HCT116 (cell line): Measurements from ENCODE around the gene SMG6. TPM values are rescaled to one million over a fixed set of nuclear protein-coding genes. Genes with fewer than 3 reads are reported as not detected.

Source experiments
- ATAC-seq: fragments of 200-7000 bp; cut with Tn5 transposase; 2 replicates; pipeline ENCODE4 v1.9.1; 2020; ENCODE audit warnings: mild to moderate bottlenecking, moderate library complexity
- BruUV-seq: library from RNA; stranded (reverse); fragments of 400-500 nt; replicated peaks from 2 replicates; lab custom pipeline; 2021; lab: Mats Ljungman, UMichigan
- CTCF ChIA-PET: fragments of 300-600 bp; sonication (Branson Sonifier 250); formaldehyde crosslinking; loops from one replicate; lab custom pipeline; 2021; ENCODE audit warnings: antibody characterized with exemption; lab: Charles Lee
- POLR2A ChIA-PET: fragments of 300-600, 350-600 bp; sonication (Branson Sonifier 250); formaldehyde crosslinking; loops from one replicate; lab custom pipeline; 2021; ENCODE audit warnings: antibody characterized with exemption; lab: Charles Lee
- RAD21 ChIA-PET, 2 experiments: fragments of 300-600 bp; sonication (Branson Sonifier 250); formaldehyde crosslinking; loops; one replicate each; lab custom pipeline; 2023; ENCODE audit warnings: low total read pairs in 2 of 2; ENCODE audit not compliant: uncharacterized antibody in 2 of 2, unreplicated experiment in 2 of 2, low non-redundant PET in 1 of 2; lab: Charles Lee
- DNase-seq: peaks from one replicate; pipeline ENCODE4 v3.0.0-alpha.2; 2010; ENCODE audit warnings: low read depth, low spot score
- H2AFZ ChIP-seq: fragments of 200-600 bp; shearing (Covaris generic), sonication (generic); 2 replicates; pipeline ENCODE4 v1.6.1; 2017; ENCODE audit warnings: low read depth, mixed run types, mixed read lengths, antibody characterized with exemption, low read length; ENCODE audit not compliant: poor library complexity, severe bottlenecking
- H3K27ac ChIP-seq: 2 replicates; pipeline ENCODE4 v1.5.1; 2012; ENCODE audit warnings: low read depth, low read length
- H3K27me3 ChIP-seq: fragments of 200-600 bp; sonication (generic); 2 replicates; pipeline ENCODE4 v1.6.1; 2016; ENCODE audit warnings: mixed run types, low read length, mixed read lengths; ENCODE audit not compliant: insufficient read depth
- H3K36me3 ChIP-seq, 2 experiments: fragments of 200-500 bp in 1 of 2; fragments of 200-600 bp in 1 of 2; sonication (Bioruptor generic) in 1 of 2; sonication (generic) in 1 of 2; 2 replicates each; pipeline versions ENCODE4 v1.5.1 to v1.6.1; 2014 to 2016; ENCODE audit warnings: low read length in 2 of 2, inconsistent platforms in 1 of 2, mixed read lengths in 1 of 2, mixed run types in 1 of 2; ENCODE audit not compliant: insufficient read depth in 2 of 2, control insufficient read depth in 1 of 2
- H3K4me1 ChIP-seq, 2 experiments: fragments of 200-600 bp in 1 of 2; sonication (generic) in 1 of 2; 2 replicates each; pipeline versions ENCODE4 v1.5.1 to v1.6.1; 2012 to 2017; ENCODE audit warnings: low read length in 2 of 2, inconsistent platforms in 1 of 2, mild to moderate bottlenecking in 1 of 2, mixed read lengths in 1 of 2, mixed run types in 1 of 2, moderate library complexity in 1 of 2; ENCODE audit not compliant: insufficient read depth in 2 of 2, control insufficient read depth in 1 of 2
- H3K4me2 ChIP-seq: fragments of 200-600 bp; sonication (generic); 2 replicates; pipeline ENCODE4 v1.6.1; 2017; ENCODE audit warnings: mixed run types, low read length, mixed read lengths
- H3K4me3 ChIP-seq, 2 experiments: fragments of 200-600 bp in 1 of 2; sonication (generic) in 1 of 2; replicated peaks in 1 of 2; 2 replicates each; pipeline ENCODE4 v1.5.1; 2011 to 2016; ENCODE audit warnings: low read length in 2 of 2, control low read depth in 1 of 2, low read depth in 1 of 2, mild to moderate bottlenecking in 1 of 2, mixed read lengths in 1 of 2, mixed run types in 1 of 2
- H3K79me2 ChIP-seq: fragments of 200-600 bp; sonication (generic); 2 replicates; pipeline ENCODE4 v1.6.1; 2017; ENCODE audit warnings: mild to moderate bottlenecking, mixed run types, low read length, moderate library complexity, mixed read lengths; ENCODE audit not compliant: insufficient read depth
- H3K9ac ChIP-seq: fragments of 200-600 bp; sonication (generic); 2 replicates; pipeline ENCODE4 v1.6.1; 2016; ENCODE audit warnings: low read length, mixed read lengths
- H3K9me2 ChIP-seq: fragments of 200-600 bp; sonication (generic), shearing (Covaris generic); 2 replicates; pipeline ENCODE4 v1.6.1; 2017; ENCODE audit warnings: mixed run types, mild to moderate bottlenecking, moderate library complexity; ENCODE audit not compliant: insufficient read depth
- H3K9me3 ChIP-seq, 2 experiments: fragments of 200-500 bp in 1 of 2; fragments of 200-600 bp in 1 of 2; sonication (Bioruptor generic) in 1 of 2; sonication (generic) in 1 of 2; 2 replicates each; pipeline ENCODE4 v1.6.1; 2014 to 2017; ENCODE audit warnings: low read length in 2 of 2, mixed read lengths in 2 of 2, inconsistent platforms in 1 of 2, low read depth in 1 of 2, mild to moderate bottlenecking in 1 of 2, mixed run types in 1 of 2, moderate library complexity in 1 of 2; ENCODE audit not compliant: control insufficient read depth in 1 of 2, insufficient read depth in 1 of 2
- H4K20me1 ChIP-seq: fragments of 200-600 bp; sonication (generic), shearing (Covaris generic); 2 replicates; pipeline ENCODE4 v1.6.1; 2017; ENCODE audit warnings: mixed run types, mild to moderate bottlenecking, moderate library complexity; ENCODE audit not compliant: insufficient read depth
- CBX3 ChIP-seq: IDR thresholded peaks from 2 replicates; pipeline ENCODE4 v1.6.1; 2012; ENCODE audit warnings: low read depth
- CEBPB ChIP-seq: IDR thresholded peaks from 2 replicates; pipeline ENCODE4 v1.6.1; 2012; ENCODE audit warnings: low read depth
- EGR1 ChIP-seq: IDR thresholded peaks from 2 replicates; pipeline ENCODE4 v1.6.1; 2012; ENCODE audit warnings: low read depth
- ELF1 ChIP-seq: IDR thresholded peaks from 2 replicates; pipeline ENCODE4 v1.6.1; 2012; ENCODE audit warnings: low read depth, borderline replicate concordance
- EZH2 ChIP-seq: fragments of 200-600 bp; sonication (generic); IDR thresholded peaks from 2 replicates; pipeline ENCODE4 v1.6.1; 2017; ENCODE audit warnings: antibody characterized with exemption, mixed run types
- EZH2phosphoT487 ChIP-seq: fragments of 200-600 bp; IDR thresholded peaks from 2 replicates; pipeline ENCODE4 v1.6.1; 2018; ENCODE audit warnings: antibody characterized with exemption, borderline replicate concordance
- POLR2A ChIP-seq: IDR thresholded peaks from 2 replicates; pipeline ENCODE4 v1.7.0; 2011; ENCODE audit warnings: borderline replicate concordance; ENCODE audit not compliant: insufficient read depth, insufficient read length; ENCODE audit errors: extremely low read depth
- POLR2AphosphoS5 ChIP-seq: IDR thresholded peaks from 2 replicates; pipeline ENCODE4 v1.6.1; 2011; ENCODE audit warnings: mild to moderate bottlenecking, low read depth, low read length, moderate library complexity
- RAD21 ChIP-seq: IDR thresholded peaks from 2 replicates; pipeline ENCODE4 v1.6.1; 2012; ENCODE audit warnings: low read depth, mild to moderate bottlenecking
- SIN3A ChIP-seq: IDR thresholded peaks from 2 replicates; pipeline ENCODE4 v1.6.1; 2012; ENCODE audit warnings: low read depth
- SRF ChIP-seq: IDR thresholded peaks from 2 replicates; pipeline ENCODE4 v1.6.1; 2012; ENCODE audit warnings: low read depth
- TCF7L2 ChIP-seq: IDR thresholded peaks from 2 replicates; pipeline ENCODE4 v1.7.0; 2011; ENCODE audit warnings: borderline replicate concordance, inconsistent platforms; ENCODE audit not compliant: insufficient read depth, insufficient read length; ENCODE audit errors: extremely low read depth
- YY1 ChIP-seq: IDR thresholded peaks from 2 replicates; pipeline ENCODE4 v1.6.1; 2011; ENCODE audit warnings: low read length, low read depth, moderate library complexity, mild to moderate bottlenecking; ENCODE audit not compliant: insufficient replicate concordance; ENCODE audit errors: extremely low read depth
- intact Hi-C: fragments of 100-400 bp; cut with micrococcal nuclease; formaldehyde crosslinking; loops from 2 replicates; pipeline ENCODE4 v1.10.0; 2022
- total RNA-seq: library from RNA; stranded (reverse); gene quantifications from one replicate; pipeline ENCODE4 v1.2.1, GENCODE V29; 2021; ENCODE audit not compliant: unreplicated experiment
- TF ChIP-seq, protein P1 (sequence below), 3 experiments: fragments of 200-600 bp in 1 of 3; sonication (generic) in 1 of 3; IDR thresholded peaks in 2 of 3; conservative IDR thresholded peaks in 1 of 3; 2 replicates each; pipeline ENCODE4 v1.5.1; 2012 to 2017; ENCODE audit warnings: low read depth in 2 of 3, low read length in 2 of 3, antibody characterized with exemption in 1 of 3, borderline replicate concordance in 1 of 3, control low read depth in 1 of 3, mild to moderate bottlenecking in 1 of 3, mixed read lengths in 1 of 3, mixed run types in 1 of 3, moderate library complexity in 1 of 3; ENCODE audit not compliant: insufficient read depth in 1 of 3
- TF ChIP-seq, protein P2 (sequence below): IDR thresholded peaks from 2 replicates; pipeline ENCODE4 v1.6.1; 2012
- TF ChIP-seq, protein P3 (sequence below): IDR thresholded peaks from 2 replicates; pipeline ENCODE4 v1.6.1; 2011; ENCODE audit warnings: mild to moderate bottlenecking, low read length, moderate library complexity; ENCODE audit not compliant: insufficient replicate concordance; ENCODE audit errors: extremely low read depth
- TF ChIP-seq, protein P4 (sequence below): IDR thresholded peaks from 2 replicates; pipeline ENCODE4 v1.6.1; 2012
- TF ChIP-seq, protein P5 (sequence below): IDR thresholded peaks from 2 replicates; pipeline ENCODE4 v1.6.1; 2012; ENCODE audit warnings: low read depth

SMG6 gene
- total RNA-seq, 1 experiment from 2014 or later, result 23.1 TPM

DNA sequence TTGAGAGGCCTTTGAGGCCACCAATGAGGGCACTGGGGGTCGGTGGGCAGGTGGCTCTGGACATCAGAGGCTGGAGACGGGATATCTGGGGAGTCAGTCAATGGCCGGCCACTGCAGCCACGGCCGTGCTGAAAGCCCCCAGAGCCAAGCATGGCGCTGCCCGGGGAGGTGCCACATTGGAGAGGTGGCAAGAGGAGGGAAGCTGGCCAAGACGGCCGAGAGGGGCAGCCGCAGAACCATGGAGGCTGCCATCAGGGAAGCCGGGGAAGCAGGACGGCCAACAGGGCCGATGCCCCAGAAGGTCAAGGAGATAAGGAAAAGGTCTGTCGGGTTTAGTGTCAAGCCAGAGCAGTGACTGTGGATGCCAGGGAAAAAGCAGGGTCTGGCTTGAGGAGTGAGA lies 288.3 kb downstream of the SMG6 start:
- H3K9me3 ChIP-seq, result no peaks in the 10 kb centered on the region; a peak in 1 of 4 replicates
- no peak overlapping the region for H2AFZ ChIP-seq
- no TSS peak for BruUV-seq
- no peaks in the 10 kb centered on the region for H3K9me2 ChIP-seq
- no peak overlapping the region for H3K9ac ChIP-seq
- no peak overlapping the region for H3K4me2 ChIP-seq
- no peak overlapping the region for H3K27ac ChIP-seq
- H3K4me3 ChIP-seq, result no peak overlapping the region
- ChIA-PET POLR2A (no interaction called here), CTCF (no interaction called here), RAD21 (no interaction called here)
- H3K4me1 ChIP-seq, result peaks cover 8 to 11% of the 10 kb centered on the region in 2 experiments; a peak in 3 of 4 replicates
- TF ChIP-seq TCF7L2 (no peak), EGR1 (no peak), EZH2 (no peak), SIN3A (no peak), SRF (no peak), CEBPB (no peak), CBX3 (no peak), POLR2A (no peak), ELF1 (no peak), RAD21 (no peak), YY1 (no peak), EZH2phosphoT487 (no peak), POLR2AphosphoS5 (no peak)
- TF ChIP-seq, protein P1, sequence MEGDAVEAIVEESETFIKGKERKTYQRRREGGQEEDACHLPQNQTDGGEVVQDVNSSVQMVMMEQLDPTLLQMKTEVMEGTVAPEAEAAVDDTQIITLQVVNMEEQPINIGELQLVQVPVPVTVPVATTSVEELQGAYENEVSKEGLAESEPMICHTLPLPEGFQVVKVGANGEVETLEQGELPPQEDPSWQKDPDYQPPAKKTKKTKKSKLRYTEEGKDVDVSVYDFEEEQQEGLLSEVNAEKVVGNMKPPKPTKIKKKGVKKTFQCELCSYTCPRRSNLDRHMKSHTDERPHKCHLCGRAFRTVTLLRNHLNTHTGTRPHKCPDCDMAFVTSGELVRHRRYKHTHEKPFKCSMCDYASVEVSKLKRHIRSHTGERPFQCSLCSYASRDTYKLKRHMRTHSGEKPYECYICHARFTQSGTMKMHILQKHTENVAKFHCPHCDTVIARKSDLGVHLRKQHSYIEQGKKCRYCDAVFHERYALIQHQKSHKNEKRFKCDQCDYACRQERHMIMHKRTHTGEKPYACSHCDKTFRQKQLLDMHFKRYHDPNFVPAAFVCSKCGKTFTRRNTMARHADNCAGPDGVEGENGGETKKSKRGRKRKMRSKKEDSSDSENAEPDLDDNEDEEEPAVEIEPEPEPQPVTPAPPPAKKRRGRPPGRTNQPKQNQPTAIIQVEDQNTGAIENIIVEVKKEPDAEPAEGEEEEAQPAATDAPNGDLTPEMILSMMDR (IDR thresholded peaks at IDR 0.05 in 2 of 3, conservative IDR thresholded peaks at IDR 0.05 in 1 of 3; ENCODE audit: borderline replicate concordance in 1 of 3, insufficient read depth in 1 of 3, low read depth in 2 of 3, low read length in 2 of 3), result no peak
- TF ChIP-seq, protein P2, sequence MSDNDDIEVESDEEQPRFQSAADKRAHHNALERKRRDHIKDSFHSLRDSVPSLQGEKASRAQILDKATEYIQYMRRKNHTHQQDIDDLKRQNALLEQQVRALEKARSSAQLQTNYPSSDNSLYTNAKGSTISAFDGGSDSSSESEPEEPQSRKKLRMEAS, result no peak
- TF ChIP-seq, protein P3, sequence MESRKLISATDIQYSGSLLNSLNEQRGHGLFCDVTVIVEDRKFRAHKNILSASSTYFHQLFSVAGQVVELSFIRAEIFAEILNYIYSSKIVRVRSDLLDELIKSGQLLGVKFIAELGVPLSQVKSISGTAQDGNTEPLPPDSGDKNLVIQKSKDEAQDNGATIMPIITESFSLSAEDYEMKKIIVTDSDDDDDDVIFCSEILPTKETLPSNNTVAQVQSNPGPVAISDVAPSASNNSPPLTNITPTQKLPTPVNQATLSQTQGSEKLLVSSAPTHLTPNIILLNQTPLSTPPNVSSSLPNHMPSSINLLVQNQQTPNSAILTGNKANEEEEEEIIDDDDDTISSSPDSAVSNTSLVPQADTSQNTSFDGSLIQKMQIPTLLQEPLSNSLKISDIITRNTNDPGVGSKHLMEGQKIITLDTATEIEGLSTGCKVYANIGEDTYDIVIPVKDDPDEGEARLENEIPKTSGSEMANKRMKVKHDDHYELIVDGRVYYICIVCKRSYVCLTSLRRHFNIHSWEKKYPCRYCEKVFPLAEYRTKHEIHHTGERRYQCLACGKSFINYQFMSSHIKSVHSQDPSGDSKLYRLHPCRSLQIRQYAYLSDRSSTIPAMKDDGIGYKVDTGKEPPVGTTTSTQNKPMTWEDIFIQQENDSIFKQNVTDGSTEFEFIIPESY, result no peak
- TF ChIP-seq, protein P4, sequence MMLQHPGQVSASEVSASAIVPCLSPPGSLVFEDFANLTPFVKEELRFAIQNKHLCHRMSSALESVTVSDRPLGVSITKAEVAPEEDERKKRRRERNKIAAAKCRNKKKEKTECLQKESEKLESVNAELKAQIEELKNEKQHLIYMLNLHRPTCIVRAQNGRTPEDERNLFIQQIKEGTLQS, result no peak
- TF ChIP-seq, protein P5, sequence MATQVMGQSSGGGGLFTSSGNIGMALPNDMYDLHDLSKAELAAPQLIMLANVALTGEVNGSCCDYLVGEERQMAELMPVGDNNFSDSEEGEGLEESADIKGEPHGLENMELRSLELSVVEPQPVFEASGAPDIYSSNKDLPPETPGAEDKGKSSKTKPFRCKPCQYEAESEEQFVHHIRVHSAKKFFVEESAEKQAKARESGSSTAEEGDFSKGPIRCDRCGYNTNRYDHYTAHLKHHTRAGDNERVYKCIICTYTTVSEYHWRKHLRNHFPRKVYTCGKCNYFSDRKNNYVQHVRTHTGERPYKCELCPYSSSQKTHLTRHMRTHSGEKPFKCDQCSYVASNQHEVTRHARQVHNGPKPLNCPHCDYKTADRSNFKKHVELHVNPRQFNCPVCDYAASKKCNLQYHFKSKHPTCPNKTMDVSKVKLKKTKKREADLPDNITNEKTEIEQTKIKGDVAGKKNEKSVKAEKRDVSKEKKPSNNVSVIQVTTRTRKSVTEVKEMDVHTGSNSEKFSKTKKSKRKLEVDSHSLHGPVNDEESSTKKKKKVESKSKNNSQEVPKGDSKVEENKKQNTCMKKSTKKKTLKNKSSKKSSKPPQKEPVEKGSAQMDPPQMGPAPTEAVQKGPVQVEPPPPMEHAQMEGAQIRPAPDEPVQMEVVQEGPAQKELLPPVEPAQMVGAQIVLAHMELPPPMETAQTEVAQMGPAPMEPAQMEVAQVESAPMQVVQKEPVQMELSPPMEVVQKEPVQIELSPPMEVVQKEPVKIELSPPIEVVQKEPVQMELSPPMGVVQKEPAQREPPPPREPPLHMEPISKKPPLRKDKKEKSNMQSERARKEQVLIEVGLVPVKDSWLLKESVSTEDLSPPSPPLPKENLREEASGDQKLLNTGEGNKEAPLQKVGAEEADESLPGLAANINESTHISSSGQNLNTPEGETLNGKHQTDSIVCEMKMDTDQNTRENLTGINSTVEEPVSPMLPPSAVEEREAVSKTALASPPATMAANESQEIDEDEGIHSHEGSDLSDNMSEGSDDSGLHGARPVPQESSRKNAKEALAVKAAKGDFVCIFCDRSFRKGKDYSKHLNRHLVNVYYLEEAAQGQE, result no peak
- ATAC-seq, result no peak
- no peaks in the 10 kb centered on the region for H3K79me2 ChIP-seq
- no peak for DNase-seq
- no peaks in the 10 kb centered on the region for H3K27me3 ChIP-seq
- no peaks in the 10 kb centered on the region for H4K20me1 ChIP-seq
- H3K36me3 ChIP-seq, result no peaks in the 10 kb centered on the region
- intact Hi-C loops, result no loop called here
